ENCODE results near the gene UBAC2. TPM values are rescaled to one million over a fixed set of nuclear protein-coding genes. Genes with fewer than 3 reads are reported as not detected.

The UBAC2 gene
- total and polyA plus RNA-seq, 2 experiments from 2014 or later = 71.2 to 130 TPM

DNA sequence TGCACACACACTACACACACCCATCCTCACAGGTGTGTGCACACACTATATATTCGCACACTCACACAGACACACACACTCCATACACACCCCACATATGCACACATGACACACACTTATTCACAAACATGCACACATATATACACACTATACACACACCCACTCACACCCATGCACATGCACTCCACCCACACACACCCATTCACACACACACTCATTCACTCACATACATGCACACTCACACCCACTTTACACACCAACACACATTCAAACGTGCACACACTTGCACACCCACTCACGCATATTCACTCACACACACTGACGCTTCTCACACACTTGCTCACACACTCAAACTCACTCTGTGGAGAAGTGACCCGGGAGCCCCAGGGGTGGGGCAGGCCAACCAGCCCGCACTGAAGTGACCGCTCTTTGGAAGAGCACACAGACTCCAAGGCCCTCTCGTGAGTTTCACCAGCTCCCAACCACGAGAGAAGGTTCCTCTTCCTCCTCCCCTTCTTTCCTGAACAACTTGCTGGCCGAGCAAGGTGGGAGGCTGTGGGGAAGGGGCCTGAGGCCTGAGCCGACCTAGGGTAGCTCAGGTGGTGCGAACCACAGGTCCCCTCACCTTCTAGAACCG lies 214.5 kb downstream of the UBAC2 start:
- no peak for DNase-seq (ENCODE audit: low read depth in 1 of 2, low spot score in 1 of 2)
- H3K27ac ChIP-seq = no peak overlapping the region
- TF ChIP-seq, protein P1, sequence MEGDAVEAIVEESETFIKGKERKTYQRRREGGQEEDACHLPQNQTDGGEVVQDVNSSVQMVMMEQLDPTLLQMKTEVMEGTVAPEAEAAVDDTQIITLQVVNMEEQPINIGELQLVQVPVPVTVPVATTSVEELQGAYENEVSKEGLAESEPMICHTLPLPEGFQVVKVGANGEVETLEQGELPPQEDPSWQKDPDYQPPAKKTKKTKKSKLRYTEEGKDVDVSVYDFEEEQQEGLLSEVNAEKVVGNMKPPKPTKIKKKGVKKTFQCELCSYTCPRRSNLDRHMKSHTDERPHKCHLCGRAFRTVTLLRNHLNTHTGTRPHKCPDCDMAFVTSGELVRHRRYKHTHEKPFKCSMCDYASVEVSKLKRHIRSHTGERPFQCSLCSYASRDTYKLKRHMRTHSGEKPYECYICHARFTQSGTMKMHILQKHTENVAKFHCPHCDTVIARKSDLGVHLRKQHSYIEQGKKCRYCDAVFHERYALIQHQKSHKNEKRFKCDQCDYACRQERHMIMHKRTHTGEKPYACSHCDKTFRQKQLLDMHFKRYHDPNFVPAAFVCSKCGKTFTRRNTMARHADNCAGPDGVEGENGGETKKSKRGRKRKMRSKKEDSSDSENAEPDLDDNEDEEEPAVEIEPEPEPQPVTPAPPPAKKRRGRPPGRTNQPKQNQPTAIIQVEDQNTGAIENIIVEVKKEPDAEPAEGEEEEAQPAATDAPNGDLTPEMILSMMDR (IDR thresholded peaks at IDR 0.05; ENCODE audit: low read depth, low read length) = no peak
- H3K9me3 ChIP-seq (ENCODE audit: low read depth) = no peaks in the 10 kb centered on the region
- H3K36me3 ChIP-seq = no peaks in the 10 kb centered on the region
- no peaks in the 10 kb centered on the region for H3K27me3 ChIP-seq
- no peak overlapping the region for H3K4me3 ChIP-seq
- H3K4me1 ChIP-seq (ENCODE audit: low read depth) = no peaks in the 10 kb centered on the region

DNA sequence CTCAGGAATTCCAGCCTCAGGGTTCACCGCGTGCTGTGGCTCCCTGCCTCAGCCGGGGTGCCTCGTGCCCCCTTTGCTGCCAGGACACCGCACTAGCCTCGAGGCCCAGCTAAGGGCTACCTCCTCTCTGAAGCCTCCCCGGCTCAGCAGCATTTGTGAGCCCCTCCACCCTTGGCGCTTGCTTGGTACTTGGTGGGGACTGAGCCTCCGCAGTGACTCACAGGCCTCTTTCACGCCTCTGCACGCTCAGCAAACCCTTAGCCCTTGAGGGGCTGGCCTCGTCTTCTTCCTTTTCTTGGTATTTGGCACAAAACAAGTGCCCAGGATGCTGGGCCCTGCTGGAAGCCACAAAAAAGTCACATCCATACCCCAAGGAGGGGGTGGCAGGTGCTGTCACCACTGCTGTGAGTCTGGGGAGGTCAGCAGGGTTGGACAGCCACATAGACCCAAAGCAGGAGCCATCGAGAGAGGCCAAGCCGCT lies 215.2 kb downstream of the UBAC2 start:
- no peaks in the 10 kb centered on the region for H3K36me3 ChIP-seq
- H3K4me3 ChIP-seq = no peak overlapping the region
- H3K27ac ChIP-seq = no peak overlapping the region
- H3K27me3 ChIP-seq = no peaks in the 10 kb centered on the region
- no peak for DNase-seq (ENCODE audit: low read depth in 1 of 2, low spot score in 1 of 2)
- TF ChIP-seq, protein P1 (IDR thresholded peaks at IDR 0.05; ENCODE audit: low read depth, low read length) = no peak
- H3K4me1 ChIP-seq (ENCODE audit: low read depth) = no peaks in the 10 kb centered on the region
- no peaks in the 10 kb centered on the region for H3K9me3 ChIP-seq (ENCODE audit: low read depth)

DNA sequence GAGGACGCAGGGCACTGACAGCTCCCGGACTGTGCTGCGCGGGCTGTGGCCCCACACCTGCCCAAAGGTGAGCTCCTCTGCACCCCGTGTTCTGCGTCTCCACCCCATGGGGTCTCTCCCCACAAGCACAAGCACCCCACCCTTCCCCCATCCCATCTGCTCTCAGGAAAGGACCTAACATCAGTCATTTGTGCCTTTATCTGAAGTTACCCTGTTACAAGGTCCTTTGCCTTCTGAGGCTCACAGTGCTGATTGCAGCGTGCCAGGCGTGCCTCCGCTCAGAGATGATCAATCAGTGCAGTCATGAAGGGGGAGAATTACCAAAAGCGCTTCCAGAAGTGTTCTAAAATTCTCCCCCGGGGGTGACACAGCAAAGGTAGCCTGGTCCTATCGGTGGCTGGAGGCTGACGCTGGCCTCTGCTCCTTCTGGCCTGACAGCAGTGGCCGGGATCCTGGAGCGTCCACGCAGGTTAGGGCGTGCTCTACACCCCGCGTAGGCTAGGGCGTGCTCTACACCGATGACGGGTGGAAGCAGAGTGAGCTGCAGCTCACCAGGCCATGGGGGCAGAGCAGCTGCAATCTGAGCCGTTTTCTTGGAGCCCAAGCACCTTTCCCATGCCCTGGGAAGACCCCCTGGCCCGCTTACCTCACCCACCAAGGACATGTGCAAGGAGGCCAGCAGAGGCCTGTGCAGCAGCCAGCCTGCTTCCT lies 215.9 kb downstream of the UBAC2 start:
- Histone ChIP-seq H3K36me3 (no peaks in the 10 kb centered on the region), H3K4me1 (ENCODE audit: low read depth) (no peaks in the 10 kb centered on the region), H3K4me3 (no peak overlapping the region), H3K27ac (no peak overlapping the region), H3K27me3 (no peaks in the 10 kb centered on the region), H3K9me3 (ENCODE audit: low read depth) (no peaks in the 10 kb centered on the region)
- TF ChIP-seq, protein P1 (IDR thresholded peaks at IDR 0.05; ENCODE audit: low read depth, low read length) = no peak
- DNase-seq (ENCODE audit: low read depth in 1 of 2, low spot score in 1 of 2) = no peak

DNA sequence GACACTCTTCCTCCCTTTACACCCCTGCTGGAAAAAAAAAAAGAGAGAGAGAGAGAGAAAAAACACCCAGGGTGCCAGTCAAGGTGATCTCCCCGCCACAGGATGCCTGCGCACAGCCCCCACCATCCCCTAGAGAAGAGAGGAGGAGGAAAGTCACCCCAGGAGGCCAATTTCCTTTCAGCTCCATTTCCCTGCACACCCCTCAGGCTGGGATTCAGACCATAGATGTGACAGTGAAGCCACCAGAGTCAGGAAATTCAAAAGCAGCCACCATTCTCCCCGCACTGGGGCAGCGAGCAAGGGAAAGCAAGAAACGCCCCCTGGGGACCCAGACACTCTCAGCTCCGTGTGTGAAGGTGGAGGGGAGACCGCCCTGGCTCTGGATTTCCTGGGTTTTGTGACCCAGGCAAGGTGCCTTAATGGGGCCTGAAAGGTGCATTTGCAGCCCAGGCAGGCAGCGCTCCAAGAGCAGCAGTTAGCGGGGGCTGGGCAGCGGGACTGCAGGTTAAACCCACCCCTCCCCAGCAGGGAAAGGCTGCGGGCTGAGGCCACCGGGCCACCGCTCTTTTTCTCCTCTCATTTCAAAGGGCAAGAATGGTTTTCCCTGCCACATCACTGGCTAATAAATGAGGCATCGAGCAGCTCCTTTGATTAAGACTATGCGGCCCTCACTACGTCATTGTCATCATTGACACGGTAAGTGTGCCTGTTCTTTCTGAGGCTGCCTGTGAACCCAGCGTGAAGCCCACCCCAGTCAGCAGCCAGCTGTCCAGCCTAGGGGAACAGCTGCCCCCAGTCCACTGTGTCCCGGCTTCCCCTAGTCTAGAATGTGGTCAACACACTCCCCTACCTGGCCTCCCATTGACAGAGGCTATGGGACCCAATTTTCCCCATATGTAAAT lies 216.8 kb downstream of the UBAC2 start:
- TF ChIP-seq, protein P1 (IDR thresholded peaks at IDR 0.05; ENCODE audit: low read depth, low read length) = no peak
- Histone ChIP-seq H3K27me3 (no peaks in the 10 kb centered on the region), H3K4me1 (ENCODE audit: low read depth) (no peaks in the 10 kb centered on the region), H3K9me3 (ENCODE audit: low read depth) (no peaks in the 10 kb centered on the region), H3K27ac (no peak overlapping the region), H3K36me3 (no peaks in the 10 kb centered on the region), H3K4me3 (no peak overlapping the region)
- no peak for DNase-seq (ENCODE audit: low read depth in 1 of 2, low spot score in 1 of 2)

DNA sequence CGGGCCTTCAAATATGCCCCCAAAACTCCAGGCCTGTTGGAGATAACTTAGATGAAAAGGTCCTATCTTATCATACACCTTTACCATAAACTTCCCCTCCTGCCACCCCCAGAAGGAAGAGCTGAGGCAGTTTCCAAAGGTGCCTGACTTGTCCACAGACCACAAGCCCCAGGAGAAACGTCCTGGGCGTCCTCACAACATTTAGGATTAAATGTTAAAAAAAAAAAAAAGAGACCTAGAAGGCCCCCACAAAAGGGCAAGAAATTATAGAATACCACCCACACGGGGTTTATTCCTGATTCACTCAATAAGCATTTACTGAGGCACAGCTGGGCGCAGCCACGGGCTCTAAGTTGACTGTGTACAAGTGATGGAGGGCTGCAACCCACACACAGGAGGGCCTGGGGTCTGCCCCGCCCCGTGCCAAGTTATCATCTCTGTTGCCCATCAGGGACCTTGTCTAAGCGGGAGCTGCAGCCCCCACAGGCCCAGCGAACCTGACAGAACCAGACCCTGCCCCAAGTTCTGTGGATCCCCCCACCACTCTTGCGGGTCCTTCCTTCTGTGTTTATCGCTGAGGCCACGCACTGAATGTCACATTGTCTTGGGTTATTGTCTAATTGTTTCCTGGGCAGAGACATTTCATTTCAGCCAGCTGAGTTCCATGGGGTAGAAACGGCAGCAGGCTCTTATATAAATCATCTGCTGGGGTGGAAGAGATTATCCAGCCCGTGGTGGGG lies 217.6 kb downstream of the UBAC2 start:
- TF ChIP-seq, protein P1 (IDR thresholded peaks at IDR 0.05; ENCODE audit: low read depth, low read length) = no peak
- no peak overlapping the region for H3K4me3 ChIP-seq
- no peak overlapping the region for H3K27ac ChIP-seq
- H3K9me3 ChIP-seq (ENCODE audit: low read depth) = no peaks in the 10 kb centered on the region
- H3K4me1 ChIP-seq (ENCODE audit: low read depth) = no peaks in the 10 kb centered on the region
- no peaks in the 10 kb centered on the region for H3K27me3 ChIP-seq
- H3K36me3 ChIP-seq = no peaks in the 10 kb centered on the region
- DNase-seq (ENCODE audit: low read depth in 1 of 2, low spot score in 1 of 2) = no peak
